Measurements from ENCODE around the gene GLDN.

DNA sequence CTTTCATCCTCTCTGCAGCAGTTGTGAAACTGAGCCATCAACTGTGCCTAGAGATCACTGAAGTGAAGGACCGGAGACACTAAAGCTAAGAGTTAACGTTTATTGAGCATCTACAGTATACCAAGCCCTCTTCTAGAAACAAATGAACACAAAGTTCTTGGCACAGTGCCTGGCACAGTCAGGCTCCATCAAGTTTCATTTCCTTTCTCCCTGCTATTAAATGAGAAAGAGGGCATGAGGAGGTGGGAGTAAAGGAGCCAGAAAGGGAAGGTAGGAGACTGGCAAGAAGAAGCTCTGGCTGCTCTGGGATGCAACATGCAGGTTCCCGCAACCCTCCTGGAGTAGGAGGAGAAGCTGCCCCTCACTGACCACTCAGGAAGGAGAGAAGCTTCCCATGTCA lies 33.6 kb upstream of the GLDN start:
- TF ChIP-seq POLR2A (IDR thresholded peaks at IDR 0.05) (no peak), POLR2AphosphoS5 (IDR thresholded peaks at IDR 0.05) (no peak)
- TF ChIP-seq, protein P1, sequence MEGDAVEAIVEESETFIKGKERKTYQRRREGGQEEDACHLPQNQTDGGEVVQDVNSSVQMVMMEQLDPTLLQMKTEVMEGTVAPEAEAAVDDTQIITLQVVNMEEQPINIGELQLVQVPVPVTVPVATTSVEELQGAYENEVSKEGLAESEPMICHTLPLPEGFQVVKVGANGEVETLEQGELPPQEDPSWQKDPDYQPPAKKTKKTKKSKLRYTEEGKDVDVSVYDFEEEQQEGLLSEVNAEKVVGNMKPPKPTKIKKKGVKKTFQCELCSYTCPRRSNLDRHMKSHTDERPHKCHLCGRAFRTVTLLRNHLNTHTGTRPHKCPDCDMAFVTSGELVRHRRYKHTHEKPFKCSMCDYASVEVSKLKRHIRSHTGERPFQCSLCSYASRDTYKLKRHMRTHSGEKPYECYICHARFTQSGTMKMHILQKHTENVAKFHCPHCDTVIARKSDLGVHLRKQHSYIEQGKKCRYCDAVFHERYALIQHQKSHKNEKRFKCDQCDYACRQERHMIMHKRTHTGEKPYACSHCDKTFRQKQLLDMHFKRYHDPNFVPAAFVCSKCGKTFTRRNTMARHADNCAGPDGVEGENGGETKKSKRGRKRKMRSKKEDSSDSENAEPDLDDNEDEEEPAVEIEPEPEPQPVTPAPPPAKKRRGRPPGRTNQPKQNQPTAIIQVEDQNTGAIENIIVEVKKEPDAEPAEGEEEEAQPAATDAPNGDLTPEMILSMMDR (IDR thresholded peaks at IDR 0.05), result no peak
